Activated CD4-positive, alpha-beta T cell treated with anti-CD3 and anti-CD28 coated beads, Interleukin-2, amount 10 ng/mL, durations not matched to agents 7 days and 5 days (primary cell): Measurements from ENCODE around the gene PCDHGB3. TPM values are rescaled to one million over a fixed set of nuclear protein-coding genes. Genes with fewer than 3 reads are reported as not detected.
"Not testable (repeated sequence)": the region's sequence is repeated elsewhere in the genome, so short reads cannot be mapped to it uniquely, and the experiment has no call there.

ENCODE experiments used
- CTCF ChIA-PET: fragments of 350-600 bp; sonication (Branson Sonifier 250); formaldehyde crosslinking; loops from one replicate; lab custom pipeline; 2021; ENCODE audit warnings: antibody characterized with exemption; lab: Charles Lee
- POLR2A ChIA-PET: fragments of 350-600 bp; sonication (Branson Sonifier 250); formaldehyde crosslinking; loops from one replicate; lab custom pipeline; 2021; ENCODE audit warnings: antibody characterized with exemption; lab: Charles Lee
- DNase-seq: peaks from one replicate; pipeline ENCODE4 v3.0.0-alpha.2; 2020
- H3K27ac Mint-ChIP-seq: one replicate; pipeline ENCODE4 v1.8.0; 2021; ENCODE audit warnings: mild to moderate bottlenecking, moderate library complexity, mixed read lengths
- H3K27me3 Mint-ChIP-seq: one replicate; pipeline ENCODE4 v1.8.0; 2021; ENCODE audit warnings: mixed read lengths
- H3K36me3 Mint-ChIP-seq: one replicate; pipeline ENCODE4 v1.8.0; 2021; ENCODE audit warnings: low read depth, mixed read lengths
- H3K4me1 Mint-ChIP-seq: one replicate; pipeline ENCODE4 v1.8.0; 2021; ENCODE audit warnings: mixed read lengths
- H3K4me3 Mint-ChIP-seq: one replicate; pipeline ENCODE4 v1.8.0; 2021; ENCODE audit warnings: mild to moderate bottlenecking, moderate library complexity, mixed read lengths
- H3K9me3 Mint-ChIP-seq: one replicate; pipeline ENCODE4 v1.8.0; 2021; ENCODE audit warnings: mixed read lengths
- total RNA-seq, 2 experiments: library from RNA; stranded (reverse); gene quantifications; one replicate each; pipeline ENCODE4 v1.2.3, GENCODE V29; 2021

Gene PCDHGB3
- total RNA-seq: under 1 TPM in 1 of 2 experiments, not detected in 1; 0.12 TPM

GRCh38 chr5:141369994-141370848 is at the start of gene PCDHGB3:
PCDHGB3 (plus strand) TSS chr5:141370242; CDS start chr5:141370395, 153 bp downstream.
- peaks cover 6% of the 10 kb centered on the region for H3K36me3 Mint-ChIP-seq
- H3K27ac Mint-ChIP-seq: no peak within 1 kb of the TSS
- DNase-seq: no peak
- peaks cover 53% of the 10 kb centered on the region for H3K27me3 Mint-ChIP-seq
- CTCF ChIA-PET: interaction anchor here (0.6 to 3.0 kb wide), 14 partner anchors 13 to 194 kb away, joined by 3 to 11 read pairs (median 4); partner anchors contain the start of genes PCDHGA1, PCDHGA10, PCDHGA11 and PCDHGA3
- POLR2A ChIA-PET: no interaction called here
- peaks cover 34% of the 10 kb centered on the region for H3K9me3 Mint-ChIP-seq
- peak within 1 kb of the TSS; percentile 48 for H3K4me3 Mint-ChIP-seq
- peaks cover 4% of the 10 kb centered on the region for H3K4me1 Mint-ChIP-seq

- Mint-ChIP-seq H3K27ac (peak overlapping the region; percentile 9), H3K9me3 (peaks cover 50% of the 10 kb centered on the region), H3K4me3 (no peak overlapping the region), H3K27me3 (peaks cover 2% of the 10 kb centered on the region), H3K4me1 (peaks cover 37% of the 10 kb centered on the region), H3K36me3 (peaks cover 44% of the 10 kb centered on the region)
- DNase-seq: no peak
- CTCF ChIA-PET: no interaction called here
- POLR2A ChIA-PET: no interaction called here
Observed at GRCh38 chr5:141322261-141322660, 47.8 kb upstream of the PCDHGB3 start.

- peaks cover 10% of the 10 kb centered on the region for H3K4me1 Mint-ChIP-seq
- peaks cover 9% of the 10 kb centered on the region for H3K36me3 Mint-ChIP-seq
- H3K9me3 Mint-ChIP-seq: peaks cover 33% of the 10 kb centered on the region
- no peak overlapping the region for H3K27ac Mint-ChIP-seq
- H3K27me3 Mint-ChIP-seq: peaks cover 16% of the 10 kb centered on the region
- H3K4me3 Mint-ChIP-seq: peak overlapping the region; percentile 79
- ChIA-PET CTCF (interaction anchor here (0.7 to 2.5 kb wide), 4 partner anchors 24 to 1503 kb away, joined by 3 to 8 read pairs (median 4); partner anchors contain the start of gene PCDHGB1), POLR2A (no interaction called here)
- DNase-seq: peak; percentile 70
Observed at GRCh38 chr5:141326088-141326854, 43.8 kb upstream of the PCDHGB3 start.

- Mint-ChIP-seq H3K4me3 (no peak overlapping the region), H3K4me1 (peaks cover 6% of the 10 kb centered on the region), H3K27ac (no peak overlapping the region), H3K36me3 (peaks cover 2% of the 10 kb centered on the region), H3K27me3 (peaks cover 29% of the 10 kb centered on the region), H3K9me3 (peaks cover 28% of the 10 kb centered on the region)
- ChIA-PET CTCF (interaction anchor here (1.0 to 6.6 kb wide), 5 partner anchors 9 to 238 kb away, joined by 3 to 40 read pairs (median 4); partner anchors contain the start of genes PCDHGA11 and TAF7), POLR2A (no interaction called here)
- DNase-seq: no peak
Observed at GRCh38 chr5:141328231-141328630, 41.8 kb upstream of the PCDHGB3 start.

GRCh38 chr5:141330299-141331080 is 39.6 kb upstream of the PCDHGB3 start, which contains the start of gene PCDHGA1:
PCDHGA1 (plus strand) TSS chr5:141330514.
- Mint-ChIP-seq H3K4me1 (peaks cover 6% of the 10 kb centered on the region), H3K4me3 (no peak within 1 kb of the TSS), H3K27ac (no peak within 1 kb of the TSS), H3K9me3 (peaks cover 35% of the 10 kb centered on the region), H3K27me3 (peaks cover 43% of the 10 kb centered on the region), H3K36me3 (peaks cover 2% of the 10 kb centered on the region)
- DNase-seq: peak; percentile 37
- POLR2A ChIA-PET: no interaction called here
- CTCF ChIA-PET: interaction anchor here (0.6 to 6.6 kb wide), 12 partner anchors 8 to 945 kb away, joined by 3 to 40 read pairs (median 3); partner anchors contain the start of genes PCDHGA2, PCDHGB4 and TAF7

GRCh38 chr5:141332571-141332970 is 37.5 kb upstream of the PCDHGB3 start:
- CTCF ChIA-PET: interaction anchor here (1.4 to 6.6 kb wide), 2 partner anchors 13 to 231 kb away, joined by 3 to 40 read pairs; partner anchors contain the start of gene TAF7
- H3K4me1 Mint-ChIP-seq, DNase-seq, H3K4me3 Mint-ChIP-seq, POLR2A ChIA-PET, H3K36me3 Mint-ChIP-seq, H3K27ac Mint-ChIP-seq: not testable (repeated sequence)
- Mint-ChIP-seq H3K27me3 (peaks cover 50% of the 10 kb centered on the region), H3K9me3 (peaks cover 32% of the 10 kb centered on the region)

GRCh38 chr5:141338538-141339306 is 31.3 kb upstream of the PCDHGB3 start, which contains the start of gene PCDHGA2:
PCDHGA2 (plus strand) TSS chr5:141338760.
- Mint-ChIP-seq H3K27ac (no peak within 1 kb of the TSS), H3K36me3 (peaks cover 7% of the 10 kb centered on the region), H3K4me1 (no peaks in the 10 kb centered on the region), H3K4me3 (no peak within 1 kb of the TSS), H3K27me3 (peaks cover 43% of the 10 kb centered on the region), H3K9me3 (peaks cover 35% of the 10 kb centered on the region)
- POLR2A ChIA-PET: no interaction called here
- CTCF ChIA-PET: interaction anchor here (0.7 to 2.9 kb wide), 5 partner anchors 8 to 82 kb away, joined by 3 to 17 read pairs (median 3); partner anchors contain the start of genes PCDHGA1, PCDHGA11, PCDHGB1 and TAF7
- no peak for DNase-seq

- CTCF ChIA-PET, H3K36me3 Mint-ChIP-seq, H3K4me3 Mint-ChIP-seq, DNase-seq, POLR2A ChIA-PET, H3K27ac Mint-ChIP-seq, H3K4me1 Mint-ChIP-seq: not testable (repeated sequence)
- peaks cover 35% of the 10 kb centered on the region for H3K9me3 Mint-ChIP-seq
- peaks cover 42% of the 10 kb centered on the region for H3K27me3 Mint-ChIP-seq
Observed at GRCh38 chr5:141340781-141341354, 29.2 kb upstream of the PCDHGB3 start.

- H3K27me3 Mint-ChIP-seq: peaks cover 34% of the 10 kb centered on the region
- H3K4me1 Mint-ChIP-seq: no peaks in the 10 kb centered on the region
- CTCF ChIA-PET: interaction anchor here (1.1 to 1.4 kb wide), 2 partner anchors 12 to 88 kb away, joined by 3 read pairs; partner anchors contain the start of genes PCDHGA12 and PCDHGA4
- H3K36me3 Mint-ChIP-seq: peaks cover 7% of the 10 kb centered on the region
- H3K4me3 Mint-ChIP-seq: no peak overlapping the region
- H3K9me3 Mint-ChIP-seq: peaks cover 35% of the 10 kb centered on the region
- DNase-seq: no peak
- H3K27ac Mint-ChIP-seq: no peak overlapping the region
- POLR2A ChIA-PET: no interaction called here
Observed at GRCh38 chr5:141342773-141343172, 27.3 kb upstream of the PCDHGB3 start.

GRCh38 chr5:141343242-141343952 is 26.6 kb upstream of the PCDHGB3 start, which contains the start of gene PCDHGA3:
PCDHGA3 (plus strand) TSS chr5:141343829; CDS start chr5:141344034, 205 bp downstream.
- Mint-ChIP-seq H3K27ac (no peak within 1 kb of the TSS), H3K36me3 (peaks cover 7% of the 10 kb centered on the region), H3K27me3 (peaks cover 28% of the 10 kb centered on the region), H3K4me1 (no peaks in the 10 kb centered on the region), H3K9me3 (peaks cover 29% of the 10 kb centered on the region), H3K4me3 (peak within 1 kb of the TSS; percentile 60)
- CTCF ChIA-PET: interaction anchor here (0.7 to 2.4 kb wide), 8 partner anchors 12 to 519 kb away, joined by 3 to 7 read pairs (median 4); partner anchors contain the start of genes PCDHGA12, PCDHGA4, PCDHGB3 and PCDHGB6
- peak; percentile 28 for DNase-seq
- POLR2A ChIA-PET: no interaction called here
